H1 (cell line): ENCODE data around the gene MFN1. TPM values are rescaled to one million over a fixed set of nuclear protein-coding genes. Genes with fewer than 3 reads are reported as not detected.
"Not testable (repeated sequence)": the region's sequence is repeated elsewhere in the genome, so short reads cannot be mapped to it uniquely, and the experiment has no call there.

ENCODE experiments used
- CTCF ChIA-PET: fragments of 300-600 bp; sonication (Branson Sonifier 250); formaldehyde crosslinking; loops from one replicate; lab custom pipeline; 2021; ENCODE audit not compliant: partially characterized antibody; lab: Charles Lee
- POLR2A ChIA-PET: fragments of 300-600 bp; sonication (Branson Sonifier 250); formaldehyde crosslinking; loops from one replicate; lab custom pipeline; 2021; ENCODE audit warnings: inconsistent platforms; ENCODE audit not compliant: partially characterized antibody; lab: Charles Lee
- DNase-seq, 2 experiments: peaks; one replicate each; pipeline versions ENCODE4 v3.0.0 to v3.0.0-alpha.2; 2010 to 2022; ENCODE audit warnings: low spot score in 2 of 2, low read depth in 1 of 2, mixed read lengths in 1 of 2
- FAIRE-seq: peaks from 2 replicates; lab custom pipeline; 2011; peaks lifted over from hg19 to GRCh38; lab: Jason Lieb, UNC
- H2AFZ ChIP-seq: 2 replicates; pipeline ENCODE4 v1.8.1; 2012; ENCODE audit warnings: low read length, inconsistent platforms
- H2AK5ac ChIP-seq: 2 replicates; pipeline ENCODE4 v1.6.1; 2013; ENCODE audit warnings: low read depth, low read length
- H2BK120ac ChIP-seq: replicated peaks from 2 replicates; pipeline ENCODE3; 2013; ENCODE audit warnings: low read depth, low read length, inconsistent platforms
- H2BK12ac ChIP-seq: 2 replicates; pipeline ENCODE4 v1.6.1; 2013; ENCODE audit warnings: low read depth, low read length
- H2BK15ac ChIP-seq: 2 replicates; pipeline ENCODE4 v1.6.1; 2013; ENCODE audit warnings: low read length
- H2BK20ac ChIP-seq: 2 replicates; pipeline ENCODE4 v1.6.1; 2013; ENCODE audit warnings: low read length
- H2BK5ac ChIP-seq: 2 replicates; pipeline ENCODE4 v1.6.1; 2013; ENCODE audit warnings: low read depth, low read length
- H3K14ac ChIP-seq: 2 replicates; pipeline ENCODE4 v1.6.1; 2013; ENCODE audit warnings: inconsistent platforms; ENCODE audit not compliant: insufficient read length
- H3K18ac ChIP-seq: 2 replicates; pipeline ENCODE4 v1.6.1; 2013; ENCODE audit warnings: low read length; ENCODE audit errors: extremely low read depth
- H3K23ac ChIP-seq: 2 replicates; pipeline ENCODE4 v1.6.1; 2013; ENCODE audit warnings: inconsistent platforms; ENCODE audit not compliant: insufficient read length
- H3K23me2 ChIP-seq: 2 replicates; pipeline ENCODE4 v1.6.1; 2013; ENCODE audit warnings: low read depth, low read length
- H3K27ac ChIP-seq: 2 replicates; pipeline ENCODE4 v1.6.1; 2011; ENCODE audit warnings: low read depth, low read length, inconsistent platforms
- H3K27me3 ChIP-seq, 4 experiments: replicated peaks in 1 of 4; 1 replicate in 1 of 4; 2 replicates in 3 of 4; pipeline versions ENCODE4 v1.6.1 to v1.8.1; 2011 to 2013; ENCODE audit warnings: low read length in 3 of 4, mild to moderate bottlenecking in 3 of 4, inconsistent platforms in 2 of 4, mixed read lengths in 2 of 4, moderate library complexity in 1 of 4; ENCODE audit not compliant: control insufficient read depth in 3 of 4, insufficient read depth in 3 of 4; ENCODE audit errors: extremely low read depth in 1 of 4
- H3K36me3 ChIP-seq, 4 experiments: 2 replicates each; pipeline versions ENCODE4 v1.6.1 to v1.8.1; 2011 to 2013; ENCODE audit warnings: mild to moderate bottlenecking in 4 of 4, low read length in 3 of 4, moderate library complexity in 2 of 4, control low read depth in 1 of 4, inconsistent platforms in 1 of 4; ENCODE audit not compliant: insufficient read depth in 4 of 4, control insufficient read depth in 2 of 4
- H3K4ac ChIP-seq: replicated peaks from 2 replicates; pipeline ENCODE3; 2013; ENCODE audit warnings: low read length, low read depth, mixed read lengths, inconsistent platforms; ENCODE audit not compliant: insufficient read length
- H3K4me1 ChIP-seq, 4 experiments: replicated peaks in 1 of 4; 1 replicate in 1 of 4; 2 replicates in 3 of 4; pipeline versions ENCODE4 v1.6.1 to v1.8.1; 2011 to 2013; ENCODE audit warnings: low read length in 3 of 4, inconsistent platforms in 2 of 4, mixed read lengths in 1 of 4; ENCODE audit not compliant: insufficient read depth in 4 of 4, control insufficient read depth in 3 of 4
- H3K4me2 ChIP-seq, 2 experiments: 2 replicates each; pipeline versions ENCODE4 v1.6.1 to v1.8.1; 2011 to 2013; ENCODE audit warnings: low read depth in 2 of 2, low read length in 2 of 2, control low read depth in 1 of 2, inconsistent platforms in 1 of 2, mild to moderate bottlenecking in 1 of 2; ENCODE audit not compliant: insufficient read depth in 1 of 2
- H3K4me3 ChIP-seq, 4 experiments: fragments of 200-600, 300-600 bp in 1 of 4; sonication (generic), shearing (Covaris generic), sonication (Bioruptor Twin) in 1 of 4; 2 replicates each; pipeline versions ENCODE4 v1.5.1 to v1.8.1; 2011 to 2016; ENCODE audit warnings: low read length in 4 of 4, low read depth in 3 of 4, control low read depth in 2 of 4, inconsistent platforms in 2 of 4, mild to moderate bottlenecking in 2 of 4, mixed read lengths in 1 of 4, moderate library complexity in 1 of 4; ENCODE audit not compliant: insufficient read depth in 2 of 4; ENCODE audit errors: extremely low read depth in 1 of 4
- H3K56ac ChIP-seq: replicated peaks from 2 replicates; pipeline ENCODE3; 2013; ENCODE audit warnings: low read depth, mild to moderate bottlenecking, mixed read lengths, low read length, inconsistent platforms; ENCODE audit not compliant: insufficient read length
- H3K79me1 ChIP-seq: 2 replicates; pipeline ENCODE4 v1.6.1; 2013; ENCODE audit warnings: low read depth, low read length, control low read depth
- H3K79me2 ChIP-seq, 2 experiments: 2 replicates each; pipeline versions ENCODE4 v1.6.1 to v1.8.1; 2012 to 2013; ENCODE audit warnings: low read length in 2 of 2, mild to moderate bottlenecking in 2 of 2, inconsistent platforms in 1 of 2; ENCODE audit not compliant: insufficient read depth in 2 of 2, control insufficient read depth in 1 of 2
- H3K9ac ChIP-seq, 4 experiments: replicated peaks in 1 of 4; 1 replicate in 1 of 4; 2 replicates in 3 of 4; pipeline versions ENCODE4 v1.6.1 to v1.8.1; 2011 to 2013; ENCODE audit warnings: low read depth in 3 of 4, low read length in 3 of 4, control low read depth in 2 of 4, mild to moderate bottlenecking in 2 of 4, moderate library complexity in 2 of 4, inconsistent platforms in 1 of 4; ENCODE audit errors: extremely low read depth in 1 of 4
- H3K9me3 ChIP-seq, 2 experiments: 2 replicates each; pipeline versions ENCODE4 v1.6.1 to v1.8.1; 2012 to 2013; ENCODE audit warnings: mild to moderate bottlenecking in 2 of 2, moderate library complexity in 2 of 2, control low read depth in 1 of 2, inconsistent platforms in 1 of 2, low read depth in 1 of 2, low read length in 1 of 2, mixed read lengths in 1 of 2; ENCODE audit not compliant: insufficient read depth in 2 of 2
- H4K20me1 ChIP-seq, 2 experiments: replicated peaks in 1 of 2; 2 replicates each; pipeline versions ENCODE3 to v1.8.1; 2011 to 2013; ENCODE audit warnings: inconsistent platforms in 2 of 2, low read length in 2 of 2, mild to moderate bottlenecking in 1 of 2; ENCODE audit not compliant: insufficient read depth in 2 of 2, control insufficient read depth in 1 of 2
- H4K5ac ChIP-seq: 2 replicates; pipeline ENCODE4 v1.6.1; 2013; ENCODE audit warnings: low read length, low read depth, mixed read lengths, inconsistent platforms; ENCODE audit not compliant: insufficient read length
- H4K8ac ChIP-seq: 2 replicates; pipeline ENCODE4 v1.8.0; 2013; ENCODE audit warnings: mild to moderate bottlenecking, moderate library complexity, low read length, inconsistent platforms; ENCODE audit not compliant: insufficient read depth; ENCODE audit errors: extremely low read depth
- H4K91ac ChIP-seq: replicated peaks from 2 replicates; pipeline ENCODE3; 2013; ENCODE audit warnings: low read length, mixed read lengths, inconsistent platforms; ENCODE audit not compliant: insufficient read length
- FOSL1 ChIP-seq: IDR thresholded peaks from 2 replicates; pipeline ENCODE4 v1.6.1; 2011; ENCODE audit warnings: mild to moderate bottlenecking, low read depth, low read length, moderate library complexity; ENCODE audit not compliant: insufficient read depth
- WGBS, 2 experiments: shearing (Covaris generic) in 1 of 2; methylation state at CpG; one replicate each; pipeline versions ENCODE4 v1.1.6 to v1.1.7; 2013 to 2015; ENCODE audit warnings: low lambda C conversion rate in 2 of 2, mixed read lengths in 2 of 2, inconsistent platforms in 1 of 2, low coverage in 1 of 2, missing lambda C conversion rate in 1 of 2; ENCODE audit not compliant: insufficient replicate concordance in 2 of 2, insufficient coverage in 1 of 2, insufficient read length in 1 of 2; ENCODE audit errors: extremely low coverage in 1 of 2, missing lambda C conversion rate in 1 of 2; 5-methylcytosine and 5-hydroxymethylcytosine counted together
- polyA plus RNA-seq, 7 experiments: library from polyadenylated mRNA; depleted of rRNA in 3 of 7; stranded (reverse) in 5 of 7; unstranded in 2 of 7; fragments of >200 nt in 5 of 7; fragments of 200-250 nt in 2 of 7; gene quantifications; 1 replicate in 5 of 7; 2 replicates in 1 of 7; 4 replicates in 1 of 7; pipeline versions ENCODE4 v1.2.1 to v1.2.3, GENCODE V29; 2011 to 2013; ENCODE audit warnings: missing spikeins in 2 of 7, mixed read lengths in 2 of 7
- total RNA-seq: library from RNA; stranded (reverse); fragmentation: NEBNext Ultra II Directional; extraction: Animal tissue kit (Norgen Biotek cat#: 25700); gene quantifications from 2 replicates; pipeline ENCODE4 v1.2.1, GENCODE V29; 2021

Gene MFN1
- total and polyA plus RNA-seq, 2 of the 8 experiments (the other 6 are each of a cell fraction or from before 2014, with no cell fraction given), result 9.1 to 35.6 TPM

DNA sequence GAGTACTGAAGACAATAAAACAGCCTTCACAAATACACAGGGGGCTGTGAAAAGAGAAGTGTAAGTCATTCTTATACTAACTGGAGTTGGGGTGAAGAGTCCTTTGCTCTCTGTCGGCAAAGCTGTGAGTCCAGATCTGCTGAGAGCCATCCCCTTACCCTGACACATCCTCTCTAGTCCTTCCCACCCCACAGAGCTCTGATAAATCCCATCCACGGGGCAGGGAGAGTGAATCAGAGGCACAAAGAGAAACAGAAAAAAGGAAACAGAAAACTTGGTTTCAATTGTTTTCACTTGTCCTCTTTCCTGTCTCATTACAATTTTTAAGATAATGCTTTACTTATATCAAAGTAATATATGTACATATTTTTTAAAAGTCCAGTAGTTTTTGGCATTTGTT is 42.9 kb upstream of the MFN1 start:
- whole genome bisulfite sequencing, 2 experiments, result 78% methylated on average over 2 of the region's 2 CpGs; no CpG with 5 or more reads in 1 of the 2 experiments
- H3K18ac ChIP-seq, result no peak overlapping the region
- no peaks in the 10 kb centered on the region for H3K9me3 ChIP-seq

DNA sequence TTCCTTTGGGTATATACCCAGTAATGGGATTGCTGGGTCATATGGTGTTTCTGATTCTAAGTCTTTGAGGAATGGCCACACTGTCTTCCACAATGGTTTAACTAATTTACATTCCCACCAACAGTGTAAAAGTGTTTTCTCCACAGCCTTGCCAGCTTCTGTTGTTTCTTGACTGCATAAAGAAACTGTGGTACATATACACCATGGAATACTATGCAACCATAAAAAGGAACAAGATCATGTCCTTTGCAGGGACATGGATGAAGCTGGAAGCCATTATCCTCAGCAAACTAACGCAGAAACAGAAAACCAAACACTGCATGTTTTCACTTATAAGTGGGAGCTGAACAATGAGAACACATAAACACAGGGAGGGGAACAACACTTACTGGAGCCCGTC is 40.1 kb upstream of the MFN1 start:
- H3K4me3 ChIP-seq, H3K9ac ChIP-seq, H3K79me1 ChIP-seq, H2BK120ac ChIP-seq, H3K14ac ChIP-seq, H3K56ac ChIP-seq, H3K79me2 ChIP-seq, H3K23ac ChIP-seq, H4K20me1 ChIP-seq, H3K4me2 ChIP-seq, H3K9me3 ChIP-seq, H3K27me3 ChIP-seq, DNase-seq, H2AFZ ChIP-seq, H2BK12ac ChIP-seq, H4K5ac ChIP-seq, H2BK5ac ChIP-seq, H3K4me1 ChIP-seq, H3K4ac ChIP-seq, H4K8ac ChIP-seq, H3K23me2 ChIP-seq, POLR2A ChIA-PET, H2BK15ac ChIP-seq, H3K36me3 ChIP-seq, H3K18ac ChIP-seq, H2AK5ac ChIP-seq, H3K27ac ChIP-seq, FAIRE-seq, H4K91ac ChIP-seq, H2BK20ac ChIP-seq: not testable (repeated sequence)
- CTCF ChIA-PET, result interaction anchor here (1.4 to 1.6 kb wide), 3 partner anchors 8 to 292 kb away, joined by 5 to 6 read pairs (median 5); no protein-coding TSS in a partner anchor
- 94% methylated on average over 2 of the region's 2 CpGs; no CpG with 5 or more reads in 1 of the 2 experiments for WGBS, 2 experiments

More for the DNA sequence above, 42.9 kb upstream of the MFN1 start:
- Histone ChIP-seq H2BK20ac (no peak overlapping the region), H3K4me3 (no peak overlapping the region), H2BK15ac (no peak overlapping the region), H3K79me2 (no peaks in the 10 kb centered on the region), H2BK5ac (no peak overlapping the region), H3K4ac (no peak overlapping the region), H3K27ac (no peak overlapping the region), H3K14ac (no peak overlapping the region), H2AFZ (no peak overlapping the region), H4K5ac (no peak overlapping the region), H2AK5ac (no peak overlapping the region), H3K9ac (no peak overlapping the region), H2BK120ac (no peak overlapping the region), H4K8ac (no peak overlapping the region), H4K20me1 (no peaks in the 10 kb centered on the region), H3K4me2 (no peak overlapping the region), H3K79me1 (no peaks in the 10 kb centered on the region), H3K23me2 (no peaks in the 10 kb centered on the region), H2BK12ac (no peak overlapping the region), H3K36me3 (no peaks in the 10 kb centered on the region), H4K91ac (no peak overlapping the region), H3K27me3 (no peaks in the 10 kb centered on the region), H3K23ac (no peak overlapping the region), H3K4me1 (no peaks in the 10 kb centered on the region), H3K56ac (no peak overlapping the region)
- CTCF ChIA-PET, result interaction anchor here (0.6 kb wide), 1 partner anchor 24 kb away, joined by 3 read pairs; no protein-coding TSS in a partner anchor
- no peak for FAIRE-seq
- POLR2A ChIA-PET, result no interaction called here
- no peak for TF ChIP-seq FOSL1
- no peak for DNase-seq
